Astrocyte (in vitro differentiated cells and primary cell): Measurements from ENCODE around the gene FLRT2. TPM values are rescaled to one million over a fixed set of nuclear protein-coding genes. Genes with fewer than 3 reads are reported as not detected.

Source experiments
- DNase-seq: peaks from one replicate; pipeline ENCODE4 v3.0.0-alpha.2; 2010; ENCODE audit warnings: low read depth
- FAIRE-seq: peaks from 2 replicates; lab custom pipeline; 2011; peaks lifted over from hg19 to GRCh38; lab: Jason Lieb, UNC
- H2AFZ ChIP-seq: 2 replicates; pipeline ENCODE4 v1.6.0; 2012; ENCODE audit warnings: low read depth, low read length, inconsistent platforms
- H3K27ac ChIP-seq: 2 replicates; pipeline ENCODE4 v1.5.1; 2011; ENCODE audit warnings: low read depth, low read length, inconsistent platforms
- H3K27me3 ChIP-seq: 2 replicates; pipeline ENCODE4 v1.6.0; 2011; ENCODE audit warnings: low read length, inconsistent platforms; ENCODE audit not compliant: insufficient read depth
- H3K36me3 ChIP-seq: 2 replicates; pipeline ENCODE4 v1.5.1; 2011; ENCODE audit warnings: low read length, inconsistent platforms; ENCODE audit not compliant: insufficient read depth
- H3K4me1 ChIP-seq: 2 replicates; pipeline ENCODE4 v1.5.1; 2011; ENCODE audit warnings: low read length, inconsistent platforms; ENCODE audit not compliant: insufficient read depth
- H3K4me2 ChIP-seq: 2 replicates; pipeline ENCODE4 v1.6.0; 2012; ENCODE audit warnings: low read length, inconsistent platforms
- H3K4me3 ChIP-seq: 2 replicates; pipeline ENCODE4 v1.5.1; 2011; ENCODE audit warnings: low read depth, mild to moderate bottlenecking, low read length, inconsistent platforms; ENCODE audit not compliant: insufficient read depth
- H3K79me2 ChIP-seq: 2 replicates; pipeline ENCODE4 v1.6.0; 2012; ENCODE audit warnings: mild to moderate bottlenecking, low read length, inconsistent platforms; ENCODE audit not compliant: insufficient read depth
- H3K9ac ChIP-seq: 2 replicates; pipeline ENCODE4 v1.6.0; 2012; ENCODE audit warnings: mild to moderate bottlenecking, low read length, inconsistent platforms
- H3K9me3 ChIP-seq: 2 replicates; pipeline ENCODE4 v1.5.1; 2012; ENCODE audit warnings: low read depth, mild to moderate bottlenecking, low read length, inconsistent platforms; ENCODE audit not compliant: insufficient read depth
- H4K20me1 ChIP-seq: 2 replicates; pipeline ENCODE4 v1.6.0; 2012; ENCODE audit warnings: low read length, inconsistent platforms; ENCODE audit not compliant: insufficient read depth
- H3K27ac Mint-ChIP-seq: one replicate; pipeline ENCODE4 v1.8.0; 2021; ENCODE audit warnings: mild to moderate bottlenecking, mixed read lengths; ENCODE audit not compliant: unreplicated experiment
- H3K27me3 Mint-ChIP-seq: one replicate; pipeline ENCODE4 v1.8.0; 2021; ENCODE audit warnings: low read depth, mixed read lengths; ENCODE audit not compliant: unreplicated experiment
- H3K36me3 Mint-ChIP-seq: one replicate; pipeline ENCODE4 v1.8.0; 2021; ENCODE audit warnings: low read depth, mixed read lengths; ENCODE audit not compliant: unreplicated experiment
- H3K4me1 Mint-ChIP-seq: one replicate; pipeline ENCODE4 v1.8.0; 2021; ENCODE audit warnings: low read depth, mixed read lengths; ENCODE audit not compliant: unreplicated experiment
- H3K4me3 Mint-ChIP-seq: one replicate; pipeline ENCODE4 v1.8.0; 2021; ENCODE audit warnings: mild to moderate bottlenecking, moderate library complexity, mixed read lengths; ENCODE audit not compliant: unreplicated experiment
- H3K9me3 Mint-ChIP-seq: one replicate; pipeline ENCODE4 v1.8.0; 2021; ENCODE audit warnings: mild to moderate bottlenecking, mixed read lengths; ENCODE audit not compliant: unreplicated experiment
- CTCF ChIP-seq: IDR thresholded peaks from 2 replicates; pipeline ENCODE4 v1.5.1; 2011; ENCODE audit warnings: low read depth, mild to moderate bottlenecking, inconsistent platforms, low read length, moderate library complexity; ENCODE audit not compliant: insufficient read depth
- EZH2 ChIP-seq: IDR thresholded peaks from 2 replicates; pipeline ENCODE4 v1.6.1; 2012; ENCODE audit warnings: mild to moderate bottlenecking, low read length, inconsistent platforms; ENCODE audit not compliant: insufficient read depth
- total RNA-seq: library from RNA; stranded (reverse); gene quantifications from 2 replicates; pipeline ENCODE4 v1.2.1, GENCODE V29; 2021

Gene FLRT2
- total RNA-seq, 1 donor from 2014 or later = 227 TPM

- DNase-seq = no peak
- H3K4me3 ChIP-seq = no peak overlapping the region
- no peaks in the 10 kb centered on the region for H3K9me3 Mint-ChIP-seq
- H3K27me3 Mint-ChIP-seq = no peaks in the 10 kb centered on the region
- no peaks in the 10 kb centered on the region for H3K36me3 ChIP-seq
- no peaks in the 10 kb centered on the region for H3K4me1 ChIP-seq
- H3K27ac ChIP-seq = no peak overlapping the region
- no peak overlapping the region for H3K4me2 ChIP-seq
- no peaks in the 10 kb centered on the region for H3K4me1 Mint-ChIP-seq
- no peaks in the 10 kb centered on the region for H4K20me1 ChIP-seq
- H2AFZ ChIP-seq = no peak overlapping the region
- no peaks in the 10 kb centered on the region for H3K9me3 ChIP-seq
- H3K27me3 ChIP-seq = no peaks in the 10 kb centered on the region
- no peak overlapping the region for H3K9ac ChIP-seq
- TF ChIP-seq CTCF = no peak
- TF ChIP-seq EZH2 = no peak
- H3K36me3 Mint-ChIP-seq = no peaks in the 10 kb centered on the region
- no peak for FAIRE-seq
- no peak overlapping the region for H3K27ac Mint-ChIP-seq
- no peak overlapping the region for H3K4me3 Mint-ChIP-seq
- no peaks in the 10 kb centered on the region for H3K79me2 ChIP-seq
Measured at GRCh38 chr14:85686908-85687307, 157.0 kb downstream of the FLRT2 start.

GRCh38 chr14:85687456-85687855 lies 157.5 kb downstream of the FLRT2 start:
- Mint-ChIP-seq H3K27me3 (no peaks in the 10 kb centered on the region), H3K9me3 (no peaks in the 10 kb centered on the region), H3K27ac (no peak overlapping the region), H3K4me3 (no peak overlapping the region), H3K36me3 (no peaks in the 10 kb centered on the region), H3K4me1 (no peaks in the 10 kb centered on the region)
- Histone ChIP-seq H4K20me1 (no peaks in the 10 kb centered on the region), H3K36me3 (no peaks in the 10 kb centered on the region), H3K4me1 (no peaks in the 10 kb centered on the region), H3K9me3 (no peaks in the 10 kb centered on the region), H3K27ac (no peak overlapping the region), H3K79me2 (no peaks in the 10 kb centered on the region), H3K27me3 (no peaks in the 10 kb centered on the region), H3K9ac (no peak overlapping the region), H2AFZ (no peak overlapping the region), H3K4me3 (no peak overlapping the region), H3K4me2 (no peak overlapping the region)
- no peak for DNase-seq
- FAIRE-seq = no peak
- TF ChIP-seq CTCF = no peak
- TF ChIP-seq EZH2 = no peak

- no peaks in the 10 kb centered on the region for H3K4me1 Mint-ChIP-seq
- no peak overlapping the region for H3K4me3 Mint-ChIP-seq
- Histone ChIP-seq H2AFZ (no peak overlapping the region), H3K9ac (no peak overlapping the region), H3K27me3 (no peaks in the 10 kb centered on the region), H3K9me3 (no peaks in the 10 kb centered on the region), H3K79me2 (no peaks in the 10 kb centered on the region), H3K4me1 (no peaks in the 10 kb centered on the region), H3K36me3 (no peaks in the 10 kb centered on the region), H3K4me3 (no peak overlapping the region), H4K20me1 (no peaks in the 10 kb centered on the region), H3K4me2 (no peak overlapping the region), H3K27ac (no peak overlapping the region)
- no peak for TF ChIP-seq CTCF
- TF ChIP-seq EZH2 = no peak
- H3K9me3 Mint-ChIP-seq = no peaks in the 10 kb centered on the region
- no peaks in the 10 kb centered on the region for H3K36me3 Mint-ChIP-seq
- H3K27ac Mint-ChIP-seq = no peak overlapping the region
- no peaks in the 10 kb centered on the region for H3K27me3 Mint-ChIP-seq
- DNase-seq (no peak), FAIRE-seq (no peak)
Measured at GRCh38 chr14:85688006-85688405, 158.1 kb downstream of the FLRT2 start.
